Germinal center (tissue), 1 donor: ENCODE data around the gene TMPRSS3.
"Not testable (repeated sequence)": the region's sequence is repeated elsewhere in the genome, so short reads cannot be mapped to it uniquely, and the experiment has no call there.

Experiments used
- DNase-seq: peaks from one replicate; pipeline ENCODE4 v3.0.0; 2012; ENCODE audit warnings: mixed read lengths, low spot score

Gene TMPRSS3

DNA sequence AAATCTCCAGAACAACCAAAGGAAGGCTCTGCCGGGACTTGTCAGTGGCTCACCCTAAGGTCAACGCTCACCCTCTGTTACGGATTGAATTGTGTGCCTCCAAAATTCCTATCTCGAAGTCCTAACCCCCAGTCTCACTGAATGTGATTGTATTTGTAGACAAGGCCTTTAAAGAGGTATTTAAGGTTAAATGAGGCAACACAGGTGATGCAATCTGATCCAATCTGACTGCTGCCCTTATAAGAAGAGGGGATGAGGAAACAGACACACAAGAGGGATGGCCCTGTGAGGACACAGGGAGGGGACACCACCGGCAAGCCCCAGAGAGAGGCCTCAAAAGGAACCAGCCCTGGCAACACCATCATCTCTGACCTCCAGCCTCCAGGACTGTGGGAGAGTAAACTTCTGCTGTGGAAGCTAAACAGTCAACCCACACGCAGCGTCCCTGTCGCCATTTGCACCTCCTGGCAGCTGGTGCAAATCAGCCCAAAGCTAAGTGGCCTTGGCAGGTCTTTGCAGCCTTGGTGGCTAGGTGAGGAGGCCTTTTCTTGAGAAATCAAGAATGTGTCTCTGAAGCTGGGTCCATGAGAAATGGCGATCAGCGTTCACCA is 32.1 kb upstream of the TMPRSS3 start:
- DNase-seq: no peak

DNA sequence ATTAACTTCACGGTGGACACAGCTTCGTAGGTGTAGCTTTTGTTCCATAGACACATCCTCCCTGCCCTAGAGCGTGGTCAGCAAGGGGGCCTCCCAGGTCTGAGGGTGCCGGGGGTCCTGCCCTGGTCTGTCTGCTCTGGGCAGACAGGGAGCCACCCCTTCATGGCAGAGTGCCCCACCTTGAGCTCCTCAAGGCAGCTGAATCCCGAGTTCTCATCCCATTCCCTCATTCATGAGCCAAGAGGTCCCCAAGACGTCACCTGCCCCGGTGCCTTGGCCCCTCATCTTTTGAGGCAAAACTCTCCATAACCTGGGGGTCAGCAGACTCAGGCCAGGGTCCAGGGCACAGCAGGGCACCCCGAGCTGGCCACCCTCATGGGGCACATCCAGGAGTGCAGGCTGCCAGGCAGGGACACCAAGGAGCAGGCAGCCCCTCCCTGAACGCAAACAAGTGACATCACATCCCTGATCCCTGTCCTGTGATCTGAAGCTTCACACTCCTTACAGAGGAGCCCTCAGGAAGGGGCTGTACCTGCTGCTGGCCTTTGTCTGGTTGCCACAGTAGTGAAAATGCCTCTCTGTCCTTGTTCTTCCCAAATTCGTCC is 31.1 kb upstream of the TMPRSS3 start:
- DNase-seq: no peak

DNA sequence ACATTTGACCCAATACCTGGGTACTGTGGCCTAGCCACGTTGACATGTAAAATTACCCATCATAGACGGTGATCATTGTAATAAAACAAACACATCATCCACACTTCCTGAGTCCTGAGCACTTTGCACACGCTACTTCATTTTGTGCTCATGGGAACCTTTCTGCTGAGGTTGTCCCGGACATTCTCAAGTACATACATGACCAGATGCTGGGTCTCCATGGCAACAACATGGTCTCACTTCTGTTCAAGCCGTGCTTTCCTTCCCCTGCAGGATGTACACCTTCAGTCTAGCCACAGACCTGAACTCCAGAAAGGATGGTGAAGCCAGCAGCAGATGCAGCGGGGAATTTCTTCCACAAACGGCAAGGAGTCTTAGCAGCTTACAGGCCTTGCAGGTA is 30.6 kb upstream of the TMPRSS3 start:
- DNase-seq: no peak

DNA sequence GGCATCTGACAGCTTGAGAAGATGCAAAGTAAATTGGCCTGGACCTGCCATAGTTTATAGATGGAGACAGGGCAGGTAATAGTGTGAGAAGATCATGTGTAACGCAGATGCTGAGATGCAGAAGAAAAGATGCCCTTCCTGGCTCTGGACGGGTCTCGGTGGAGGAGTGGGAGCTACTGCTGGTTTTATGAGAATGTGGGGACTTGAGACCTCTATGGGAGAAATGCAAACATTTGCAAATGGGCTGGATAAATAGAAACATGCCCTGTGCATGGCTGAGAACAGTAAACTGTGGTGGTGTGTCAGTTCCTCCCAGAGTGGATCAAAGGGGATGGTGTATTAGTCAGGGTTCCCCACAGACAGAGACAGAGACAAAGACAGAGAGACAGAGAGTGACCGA is 29.7 kb upstream of the TMPRSS3 start:
- no peak for DNase-seq

DNA sequence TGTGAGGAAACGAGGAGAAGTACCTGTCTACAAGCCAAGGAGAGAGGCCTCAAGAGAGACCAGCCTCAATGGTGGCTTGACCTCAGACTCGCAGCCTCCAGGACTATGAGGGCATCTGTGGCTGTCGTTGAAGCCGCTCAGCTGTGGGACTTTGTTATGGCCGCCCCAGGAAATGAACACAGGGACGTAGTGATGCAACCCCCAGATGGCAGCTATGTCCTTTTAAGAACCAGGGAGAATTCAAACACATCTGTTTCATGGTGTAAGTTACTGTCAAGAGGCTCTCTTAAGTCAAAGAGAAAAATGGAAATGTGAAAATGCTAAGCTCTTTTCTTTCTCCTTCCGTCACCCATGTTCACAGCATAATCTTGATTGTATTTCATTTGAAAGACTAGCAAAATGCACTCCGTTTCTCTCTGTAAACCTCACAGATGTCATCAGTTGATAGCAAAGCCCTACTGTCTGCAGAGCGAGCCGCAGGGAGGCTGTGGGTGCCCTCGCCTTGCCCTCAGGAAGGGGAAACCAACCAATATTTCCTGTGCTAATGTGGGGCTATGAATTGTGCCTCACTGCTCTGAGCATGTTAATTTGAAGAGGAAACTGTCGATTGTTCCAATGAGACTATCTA is 29.2 kb upstream of the TMPRSS3 start:
- DNase-seq: peak; percentile 42

DNA sequence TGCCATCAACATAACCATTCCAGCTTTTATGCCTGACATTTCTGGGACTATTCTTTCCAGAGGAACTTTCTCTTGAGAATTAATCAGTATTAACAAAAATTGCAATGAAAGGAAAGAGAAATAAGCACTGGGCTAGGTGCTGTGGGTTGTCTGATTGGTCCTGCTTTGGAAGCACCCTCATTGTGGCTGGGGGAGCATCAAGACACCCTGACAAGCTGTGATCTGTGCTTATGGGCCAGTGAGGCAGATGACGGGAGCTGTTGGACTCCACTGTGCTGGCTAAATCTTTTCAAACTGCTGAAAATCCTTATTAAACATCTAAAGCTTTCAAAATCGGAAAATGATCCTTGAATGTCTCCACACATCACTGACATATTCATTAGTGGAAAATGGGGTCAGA is 27.8 kb upstream of the TMPRSS3 start:
- DNase-seq: no peak

DNA sequence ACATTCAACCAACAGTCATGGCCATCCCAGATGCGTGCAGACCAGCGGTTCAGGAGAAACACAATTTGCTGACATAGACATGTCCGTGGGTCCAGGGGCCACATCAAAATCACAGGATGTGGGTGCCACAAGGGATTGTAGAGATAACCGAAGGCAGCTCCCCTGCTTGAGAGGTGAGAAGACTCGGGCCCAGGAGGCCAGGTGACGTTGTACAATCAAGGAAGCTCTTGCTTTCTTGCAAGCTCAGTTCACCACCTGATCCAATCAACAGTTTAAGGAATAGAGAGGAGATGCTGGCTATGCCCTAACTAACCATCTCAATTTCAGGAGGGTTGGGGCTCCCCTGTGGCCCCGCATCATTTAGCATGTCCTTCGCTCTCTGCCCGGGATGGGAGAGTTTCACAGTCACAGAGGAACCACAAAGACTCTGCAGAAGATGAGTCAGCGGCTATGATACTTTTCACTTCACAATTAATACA is 27.4 kb upstream of the TMPRSS3 start:
- no peak for DNase-seq

DNA sequence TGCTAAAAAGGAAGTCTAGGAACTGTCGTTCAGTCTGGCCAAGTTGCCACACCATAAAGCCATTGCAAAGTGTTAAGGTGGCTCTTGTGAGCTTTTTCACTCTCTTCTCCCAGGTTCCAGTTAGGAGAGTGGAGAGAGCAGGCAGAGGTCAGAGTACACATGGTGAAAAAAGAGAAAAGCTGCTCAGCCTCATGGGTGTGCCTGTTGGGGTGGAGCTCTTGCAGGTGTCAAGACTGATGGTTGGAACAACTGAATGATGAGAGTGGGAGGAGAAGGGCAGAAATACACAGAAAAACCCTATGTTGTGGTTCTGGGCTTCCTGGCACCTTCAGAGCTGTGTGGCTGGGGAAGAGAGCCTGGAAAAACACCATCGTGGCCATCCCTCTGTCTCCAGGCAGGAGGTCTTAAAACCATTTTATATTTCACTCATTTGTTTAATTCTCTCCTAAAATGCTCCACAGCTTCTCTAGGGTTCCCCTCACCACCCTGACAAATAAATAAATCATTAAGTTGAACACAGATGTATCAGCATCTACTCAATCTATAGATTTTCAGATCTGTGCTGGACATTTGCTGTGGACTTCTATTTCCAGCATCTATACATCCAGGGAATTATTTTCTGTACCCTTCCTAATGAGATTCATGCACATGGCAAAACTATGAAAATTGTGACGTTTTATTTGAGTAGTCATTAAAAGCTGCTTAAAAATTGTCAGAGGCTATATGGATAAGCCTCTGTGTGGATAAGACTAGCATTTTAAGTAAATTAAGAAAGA is 25.4 kb upstream of the TMPRSS3 start:
- DNase-seq: no peak

DNA sequence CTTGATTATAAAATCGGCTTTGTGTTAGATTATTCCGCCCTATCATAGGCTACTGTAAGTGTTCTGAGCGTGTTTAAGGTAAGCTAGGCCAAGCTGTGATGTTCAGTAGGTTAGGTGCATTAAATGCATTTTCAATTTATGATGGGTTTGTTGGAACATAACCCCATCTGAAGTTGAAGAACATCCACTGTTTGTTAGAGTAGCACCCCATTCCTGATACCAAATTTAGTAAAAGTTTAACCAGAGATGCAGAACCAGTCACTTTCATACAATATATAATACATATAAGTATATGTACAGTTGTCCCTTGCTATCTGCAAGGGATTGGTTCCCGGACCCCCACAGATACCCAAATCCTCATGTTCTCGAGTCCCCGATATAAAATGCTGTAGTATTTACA is 24.0 kb upstream of the TMPRSS3 start:
- no peak for DNase-seq

DNA sequence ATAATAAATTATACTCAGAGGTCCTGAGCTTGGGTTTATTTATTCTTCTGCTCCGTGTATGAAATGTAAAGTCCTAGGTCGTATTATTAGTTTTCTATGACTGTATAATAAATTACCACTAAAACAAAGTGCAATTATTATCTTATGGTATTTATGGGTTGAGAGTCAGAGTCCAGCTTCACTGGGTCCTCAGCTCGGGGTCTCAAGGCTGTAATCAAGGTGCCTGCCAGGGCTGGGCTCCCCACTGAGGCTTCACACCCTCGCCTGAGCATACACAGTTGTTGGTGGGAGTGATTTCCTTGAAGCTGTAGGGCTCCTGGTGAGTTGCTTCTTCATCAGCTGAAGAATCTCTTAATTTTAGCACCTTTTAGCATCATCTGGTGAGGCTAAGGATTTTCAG is 23.0 kb upstream of the TMPRSS3 start:
- DNase-seq: no peak

DNA sequence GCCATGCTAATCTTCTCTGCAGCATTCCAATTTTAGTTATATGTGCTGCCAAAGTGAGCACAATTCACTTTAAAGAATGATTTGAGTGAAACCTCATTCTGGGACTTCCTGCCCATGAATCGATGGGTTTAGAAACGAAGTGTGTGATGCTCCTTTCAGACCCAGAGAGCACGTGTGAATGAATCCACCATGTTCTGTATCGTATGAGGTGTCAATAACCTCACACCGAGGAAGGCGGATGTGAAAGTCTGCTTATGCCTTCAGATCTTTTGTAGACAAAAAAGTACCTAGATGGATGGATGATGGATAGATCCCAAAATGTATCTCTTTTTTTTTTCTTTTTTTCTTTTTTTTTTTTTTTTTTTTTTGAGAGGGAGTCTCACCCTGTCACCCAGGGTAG is 21.7 kb upstream of the TMPRSS3 start:
- DNase-seq: no peak

DNA sequence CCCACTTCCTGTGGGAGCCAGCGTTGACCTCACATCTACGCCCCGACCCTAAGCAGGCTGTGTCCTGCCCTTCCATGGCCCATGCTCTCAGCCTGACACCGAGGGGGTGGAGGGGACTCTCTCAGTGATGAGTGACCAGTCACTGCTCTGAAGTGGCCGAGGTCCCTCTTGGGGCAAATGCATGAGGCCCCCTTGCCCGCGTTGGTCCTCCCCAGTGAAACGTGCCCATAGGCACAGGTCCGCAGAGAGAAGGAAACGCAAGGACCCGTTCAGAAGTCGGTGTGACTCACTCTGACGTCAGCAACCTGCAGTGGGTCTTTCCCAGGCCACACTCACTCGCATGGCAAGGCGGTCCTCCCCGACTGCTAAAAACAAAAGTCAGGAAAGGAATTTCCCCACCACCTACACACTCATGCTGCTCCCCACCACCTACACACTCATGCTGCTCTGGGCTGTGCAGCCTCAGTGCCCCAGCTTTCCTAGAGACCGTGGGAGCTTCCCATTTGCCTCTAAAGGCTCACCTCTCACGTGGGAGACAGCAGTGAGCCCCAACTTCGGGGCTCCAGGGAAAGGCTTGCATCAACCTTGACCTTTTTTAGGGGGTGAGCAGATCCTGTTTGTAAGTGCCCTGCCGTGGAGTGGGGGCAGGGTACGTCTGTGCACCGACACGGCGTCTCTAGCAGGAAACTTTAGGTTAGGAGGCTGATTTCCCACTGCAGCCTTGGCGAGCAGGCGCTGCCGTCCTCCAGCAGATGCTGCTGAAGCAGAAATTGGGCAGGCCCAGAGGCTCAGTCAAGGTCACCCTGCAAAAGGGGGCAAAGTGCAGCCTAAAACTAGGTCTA is 19.3 kb upstream of the TMPRSS3 start:
- DNase-seq: peak; percentile 69

DNA sequence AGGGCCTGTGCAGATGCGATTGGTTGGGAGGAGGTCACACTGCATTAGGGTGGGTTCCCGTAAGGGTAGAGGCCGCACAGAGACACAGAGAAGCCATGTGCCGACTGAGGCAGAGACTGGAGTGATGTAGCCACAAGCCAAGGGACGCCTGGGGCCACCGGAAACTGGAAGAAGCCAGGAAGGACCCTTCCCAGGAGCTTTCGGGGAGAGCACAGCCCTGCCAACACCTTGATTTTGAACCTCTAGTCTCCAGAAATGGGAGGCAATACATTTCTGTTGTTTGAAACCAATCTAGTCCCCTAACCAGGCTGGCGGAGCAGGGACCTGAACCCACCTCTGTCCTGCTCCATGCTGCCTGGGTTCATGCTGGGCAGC is 18.7 kb upstream of the TMPRSS3 start:
- DNase-seq: no peak

DNA sequence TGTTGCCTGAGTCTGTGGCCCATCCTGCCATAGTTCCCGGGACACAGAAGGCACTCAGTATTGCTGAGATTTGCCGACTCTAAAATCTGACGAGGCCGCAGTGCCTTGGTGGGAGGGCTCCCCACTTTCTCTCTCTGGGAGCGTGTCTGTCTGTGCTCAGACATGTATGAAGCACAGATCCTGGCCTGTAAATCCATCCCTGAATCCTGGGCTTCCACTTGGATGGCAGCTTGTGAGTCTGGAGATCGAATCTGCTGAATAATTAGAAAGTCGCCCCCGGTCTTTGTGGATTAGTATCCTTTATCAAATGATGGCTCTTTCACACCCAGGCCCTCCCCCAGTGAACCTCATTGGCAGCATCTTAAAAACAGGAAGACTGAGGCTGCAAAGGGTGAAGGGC is 18.2 kb upstream of the TMPRSS3 start:
- no peak for DNase-seq

DNA sequence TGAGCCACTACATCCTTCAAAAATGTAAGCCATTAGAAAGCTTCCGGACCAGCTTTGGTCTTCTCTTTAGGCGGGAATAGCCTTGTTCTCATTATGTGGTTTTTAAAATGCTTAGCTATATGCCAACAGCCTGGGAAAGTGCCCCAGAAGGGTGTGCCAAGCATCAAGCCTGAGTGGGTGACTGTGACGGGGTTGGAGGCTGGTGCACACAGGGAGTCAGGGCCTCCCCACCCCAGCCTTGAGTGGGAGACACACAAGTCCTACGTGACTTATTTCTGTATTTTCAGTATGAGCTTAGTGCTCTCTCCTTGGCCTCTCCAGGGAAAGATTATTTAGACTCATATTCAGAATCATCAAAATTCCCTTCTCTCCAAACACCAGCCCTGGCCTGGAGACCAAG is 17.6 kb upstream of the TMPRSS3 start:
- no peak for DNase-seq

DNA sequence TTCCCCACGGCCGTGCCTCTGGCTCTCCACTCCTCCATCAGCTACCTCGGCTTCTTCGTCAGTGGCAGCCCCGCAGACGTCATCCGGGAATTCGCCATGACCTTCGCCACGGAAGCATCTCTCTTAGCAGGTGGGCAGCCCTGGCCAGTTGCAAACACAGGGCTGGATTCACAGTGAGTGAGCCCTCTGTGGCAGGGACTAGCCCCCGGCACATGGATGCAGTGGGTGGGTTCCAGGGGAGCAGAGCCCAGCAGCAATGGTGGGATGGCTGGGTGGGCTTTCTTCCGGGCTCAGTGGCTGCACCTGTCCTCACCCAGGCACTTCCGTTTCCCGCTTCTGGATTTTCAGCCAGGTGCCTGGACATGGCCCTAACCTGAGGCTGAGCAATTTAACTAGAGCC is 17.2 kb upstream of the TMPRSS3 start:
- no peak for DNase-seq

DNA sequence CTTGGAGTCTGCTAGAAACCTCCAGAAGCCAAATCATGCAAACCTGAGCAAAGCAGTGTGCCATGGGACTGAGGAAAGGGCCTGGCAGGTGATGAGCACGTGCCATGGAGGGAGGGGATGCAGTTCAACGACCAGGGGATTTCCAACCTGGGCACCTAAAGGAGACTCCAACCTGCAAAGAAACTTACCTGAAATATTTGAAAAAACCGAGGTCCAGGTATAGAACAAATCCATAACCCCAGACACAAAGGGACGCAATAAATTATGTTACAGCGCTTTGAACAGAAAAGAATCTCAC is 16.7 kb upstream of the TMPRSS3 start:
- no peak for DNase-seq

DNA sequence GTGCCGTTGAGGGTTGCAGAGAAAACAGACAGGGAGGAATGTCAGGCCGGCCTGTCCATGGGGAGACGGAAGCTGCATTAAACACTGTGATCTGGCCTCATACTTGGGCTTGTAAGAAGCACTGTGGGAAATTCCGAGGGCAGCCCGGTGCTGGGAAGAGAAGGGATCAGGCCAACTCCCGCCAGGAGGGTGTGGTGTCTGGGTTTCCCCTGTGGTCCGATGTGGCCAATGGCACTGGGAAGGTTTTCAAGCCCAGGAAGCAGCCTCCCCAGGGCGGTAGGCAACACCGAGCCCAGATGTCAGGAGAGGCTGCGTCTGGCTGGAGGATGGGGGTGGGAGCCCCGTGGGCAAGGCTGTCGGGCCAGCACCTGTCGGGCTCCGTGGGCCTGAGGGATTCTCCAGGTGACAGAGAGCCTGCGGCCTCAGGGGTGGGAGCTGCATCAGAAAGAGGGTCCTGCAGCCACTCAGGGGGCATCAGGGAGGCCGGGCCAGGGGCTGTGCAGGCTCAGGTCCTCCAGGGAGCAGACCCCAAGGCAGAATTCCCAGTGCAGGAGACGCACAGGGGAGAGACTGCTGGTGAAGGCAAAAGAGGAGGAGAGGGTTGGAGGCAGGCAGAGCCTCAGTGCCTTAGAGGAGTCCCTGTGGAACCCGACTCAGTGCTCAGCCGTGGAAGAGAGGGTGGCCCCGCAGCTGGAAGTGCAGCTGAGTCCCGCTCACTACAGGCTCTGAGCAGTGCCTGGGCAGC is 16.2 kb upstream of the TMPRSS3 start:
- no peak for DNase-seq

DNA sequence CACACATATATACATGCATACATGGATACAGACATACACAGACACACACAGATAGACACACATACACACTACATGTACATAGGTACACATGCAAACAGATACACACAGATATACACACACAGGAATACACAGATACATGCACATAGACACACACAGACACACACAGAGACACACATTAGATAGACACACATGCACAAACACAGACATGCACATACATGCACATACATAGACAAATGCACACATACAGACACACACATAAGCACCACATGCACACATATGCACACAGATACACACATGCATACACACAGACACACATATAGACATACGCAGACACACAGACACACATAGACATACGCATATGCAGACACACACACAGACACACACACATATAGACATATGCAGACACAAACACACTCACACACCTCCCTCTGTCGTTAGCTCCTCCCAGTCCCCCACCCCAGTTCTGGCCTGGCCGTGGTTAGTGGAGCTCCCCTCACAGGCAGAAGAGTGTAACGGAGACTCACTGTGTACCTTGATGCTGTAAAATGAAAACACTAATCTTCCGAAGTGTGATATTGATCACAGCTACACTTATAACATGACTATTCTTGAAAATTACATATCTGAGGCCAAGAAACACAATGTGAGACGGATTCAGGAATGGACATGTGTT is 15.5 kb upstream of the TMPRSS3 start:
- no peak for DNase-seq

DNA sequence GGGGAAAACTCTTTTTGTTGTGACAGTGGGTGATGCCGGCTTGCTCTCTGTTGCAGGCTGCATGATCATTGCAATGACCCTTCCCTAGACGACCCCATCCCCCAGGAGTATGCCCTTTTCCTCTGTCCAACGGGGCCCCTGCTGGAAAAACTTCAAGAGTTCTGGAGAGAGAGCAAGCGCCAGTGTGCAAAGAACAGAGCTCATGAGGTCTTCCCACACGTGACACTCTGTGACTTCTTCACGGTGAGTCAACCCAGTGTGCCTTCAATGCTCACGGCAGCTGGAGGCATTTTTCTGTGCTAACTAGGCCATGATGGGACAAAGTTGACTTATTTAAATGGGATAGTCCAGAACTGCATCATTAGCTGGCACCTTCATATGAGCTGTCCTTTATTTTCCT is 13.5 kb upstream of the TMPRSS3 start:
- no peak for DNase-seq

DNA sequence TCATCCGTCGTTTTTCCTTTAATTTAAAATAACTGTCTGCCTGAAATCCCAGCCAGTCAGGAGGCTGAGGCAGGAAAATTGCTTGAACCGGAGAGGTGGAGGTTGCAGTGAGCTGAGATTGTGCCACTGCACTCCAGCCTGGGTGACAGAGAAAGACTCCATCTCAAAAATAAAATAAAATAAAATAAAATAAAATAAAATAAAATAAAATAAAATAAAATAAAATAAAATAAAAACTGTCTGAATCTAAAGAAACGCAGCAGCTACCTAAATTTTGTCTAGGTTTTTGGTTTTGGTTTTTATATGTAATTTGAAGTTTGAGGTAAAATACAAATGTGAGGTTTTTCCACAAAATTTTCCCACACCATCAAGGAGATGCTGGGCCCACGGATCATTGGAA is 12.9 kb upstream of the TMPRSS3 start:
- not testable (repeated sequence) for DNase-seq
